Heart left ventricle (tissue), 16 donors: Measurements from ENCODE around the gene ZBTB18. TPM values are rescaled to one million over a fixed set of nuclear protein-coding genes. Genes with fewer than 3 reads are reported as not detected.
A peak's percentile ranks its signal among the peaks of the same experiment; 100 is the strongest.

Source experiments
- ATAC-seq, 4 donors: fragments of 200-7000 bp; cut with Tn5 transposase; one replicate each; pipeline ENCODE4 v1.9.1; 2020 to 2022; ENCODE audit warnings: moderate library complexity in 4 of 4, mild to moderate bottlenecking in 3 of 4, moderate number of reproducible peaks in 1 of 4
- DNase-seq, 5 donors: peaks; one replicate each; pipeline ENCODE4 v3.0.0-alpha.2; 2020
- H3K27ac ChIP-seq, 12 donors: fragments of 200-600 bp; sonication (generic) in 4 of 12; one replicate each; pipeline versions ENCODE4 v1.5.0 to v1.8.0; 2016 to 2022; ENCODE audit warnings: mild to moderate bottlenecking in 2 of 12
- H3K27me3 ChIP-seq, 9 donors: fragments of 200-600 bp; sonication (generic) in 2 of 9; one replicate each; pipeline versions ENCODE4 v1.5.1 to v1.8.0; 2016 to 2022; ENCODE audit warnings: mild to moderate bottlenecking in 3 of 9
- H3K36me3 ChIP-seq, 9 donors: fragments of 200-600 bp; sonication (generic) in 2 of 9; one replicate each; pipeline versions ENCODE4 v1.5.0 to v1.8.0; 2018 to 2022; ENCODE audit warnings: mild to moderate bottlenecking in 2 of 9
- H3K4me1 ChIP-seq, 12 donors: fragments of 200-600 bp; sonication (generic) in 4 of 12; one replicate each; pipeline versions ENCODE4 v1.5.0 to v1.8.0; 2016 to 2022; ENCODE audit warnings: mild to moderate bottlenecking in 3 of 12
- H3K4me3 ChIP-seq, 12 donors: fragments of 200-600 bp; sonication (generic) in 4 of 12; one replicate each; pipeline versions ENCODE4 v1.5.0 to v1.8.0; 2017 to 2022; ENCODE audit warnings: mild to moderate bottlenecking in 9 of 12, moderate library complexity in 4 of 12
- H3K9me3 ChIP-seq, 12 donors: fragments of 200-600 bp; sonication (generic) in 4 of 12; one replicate each; pipeline versions ENCODE4 v1.5.0 to v1.8.0; 2016 to 2022; ENCODE audit warnings: mild to moderate bottlenecking in 1 of 12
- CTCF ChIP-seq, 12 donors: fragments of 200-600 bp; sonication (generic) in 4 of 12; IDR thresholded peaks; one replicate each; pipeline versions ENCODE4 v1.5.0 to v1.8.0; 2018 to 2022; ENCODE audit warnings: antibody characterized with exemption in 12 of 12, mild to moderate bottlenecking in 5 of 12
- POLR2A ChIP-seq, 2 donors: fragments of 450-650 bp; IDR thresholded peaks; one replicate each; pipeline ENCODE4 v1.6.1; 2017; ENCODE audit warnings: antibody characterized with exemption in 2 of 2, mild to moderate bottlenecking in 2 of 2, moderate library complexity in 2 of 2
- WGBS, 4 donors: extraction: QIAGEN DNeasy Blood & Tissue Kit in 2 of 4; methylation state at CpG; one replicate each; pipeline versions ENCODE4 v1.1.5 to v1.1.7; 2013 to 2018; 5-methylcytosine and 5-hydroxymethylcytosine counted together
- intact Hi-C, 10 donors: fragments of 100-400 bp; cut with DNase I; formaldehyde crosslinking; loops; one replicate each; pipeline versions ENCODE4 v1.11.1 to v1.14.2; 2022
- polyA plus RNA-seq, 2 donors: library from polyadenylated mRNA; stranded (reverse); fragments of 200-250 nt; gene quantifications; one replicate each; pipeline ENCODE4 v1.2.3, GENCODE V29; 2013
- total RNA-seq, 9 donors: library from RNA; depleted of rRNA in 2 of 9; stranded (reverse); fragments of >200 nt in 2 of 9; fragmentation: NEBNext Ultra II Directional in 3 of 9; extraction: Animal tissue kit (Norgen Biotek cat#: 25700) in 3 of 9; gene quantifications; one replicate each; pipeline versions ENCODE4 v1.1.0 to v1.2.4, GENCODE V29; 2016 to 2023
- donor health status: ischemic (EF 13 %, LVEDD 7.1; RV severe dilation, severe dysfunction).
- donor health status: healthy with polysubstance abuse.
- donor health status: DM: no; HTN: yes; CAD: no.
- donor health status: DM: no; HTN: no; CAD: no.
- donor health status: ischemic (EF 25% LVEDD 6.9; RV normal size, moderate dysfunction).
- donor health status: ischemic (EF 25% LVEDD 5.7; RV mildly dilated, moderate dysfunction).
- donor health status: healthy.
- donor health status: DM: yes; HTN: yes; CAD: no.
- donor health status: ischemic (EF 35%, LVEDD 5.7; RV mildly dilated, moderate dysfunction).
- donor health status: nonischemic (EF 11% LVEDD 7.7; RV severe dilation, severe dysfunction).
- donor health status: DM: yes; HTN: yes; CAD: no.
- donor health status: PGD.
- donor health status: ischemic (EF 29% LVEDD 5.4; RV normal size, mild dysfunction).
- donor health status: nonischemic (EF 23%, LVEDD 6.1; RV moderate dilation, normal function).

The ZBTB18 gene
- total and polyA plus RNA-seq, 11 donors: 12.5 to 29.2 (median 22.5) TPM

GRCh38 chr1:244049162-244050013, 1.7 kb upstream of the ZBTB18 start:
- ATAC-seq: no peak
- TF ChIP-seq CTCF (IDR thresholded peaks at IDR 0.05) (no peak), POLR2A (IDR thresholded peaks at IDR 0.05) (no peak)
- intact Hi-C loops: loop anchor here in 8 of 10 donors (5.0 to 10.0 kb wide), 9 partner anchors 113 to 795 kb away; partner anchors contain the start of genes AKT3 (in 4 of the 8), CEP170 (in 1 of the 8) and SDCCAG8 (in 1 of the 8)
- DNase-seq: peak; percentile 32 to 76 (median 46)
- Histone ChIP-seq H3K4me1 (peaks cover 8 to 43% (median 24%) of the 10 kb centered on the region in 12 donors), H3K4me3 (peak overlapping the region; percentile 60 to 97 (median 76)), H3K27me3 (no peaks in the 10 kb centered on the region), H3K9me3 (no peaks in the 10 kb centered on the region), H3K36me3 (peaks cover 0 to 8% (median 6%) of the 10 kb centered on the region in 9 donors), H3K27ac (peak overlapping the region in 11 of 12 donors; percentile 65 to 97 (median 76))
- 0 to 1% (median 1%) methylated on average over 29 to 76 of the region's 76 CpGs for whole genome bisulfite sequencing, 4 donors

GRCh38 chr1:244050014-244050834, 859 bp upstream of the ZBTB18 start:
- H3K27me3 ChIP-seq: no peaks in the 10 kb centered on the region
- peak in 1 of 5 donors; percentile 54 for DNase-seq
- ATAC-seq: no peak
- 2 to 6% (median 3%) methylated on average over 21 of the region's 21 CpGs for WGBS, 4 donors
- peaks cover 0 to 17% (median 15%) of the 10 kb centered on the region in 9 donors for H3K36me3 ChIP-seq
- H3K27ac ChIP-seq: peak overlapping the region in 11 of 12 donors; percentile 65 to 97 (median 72)
- intact Hi-C loops: loop anchor here in 5 of 10 donors (5.0 to 10.0 kb wide), 4 partner anchors 112 to 703 kb away; partner anchors contain the start of gene AKT3 (in 1 of the 5)
- no peaks in the 10 kb centered on the region for H3K9me3 ChIP-seq
- TF ChIP-seq POLR2A (IDR thresholded peaks at IDR 0.05) (no peak), CTCF (IDR thresholded peaks at IDR 0.05) (no peak)
- H3K4me1 ChIP-seq: peaks cover 8 to 43% (median 24%) of the 10 kb centered on the region in 12 donors
- peak overlapping the region; percentile 60 to 97 (median 76) for H3K4me3 ChIP-seq

DNA sequence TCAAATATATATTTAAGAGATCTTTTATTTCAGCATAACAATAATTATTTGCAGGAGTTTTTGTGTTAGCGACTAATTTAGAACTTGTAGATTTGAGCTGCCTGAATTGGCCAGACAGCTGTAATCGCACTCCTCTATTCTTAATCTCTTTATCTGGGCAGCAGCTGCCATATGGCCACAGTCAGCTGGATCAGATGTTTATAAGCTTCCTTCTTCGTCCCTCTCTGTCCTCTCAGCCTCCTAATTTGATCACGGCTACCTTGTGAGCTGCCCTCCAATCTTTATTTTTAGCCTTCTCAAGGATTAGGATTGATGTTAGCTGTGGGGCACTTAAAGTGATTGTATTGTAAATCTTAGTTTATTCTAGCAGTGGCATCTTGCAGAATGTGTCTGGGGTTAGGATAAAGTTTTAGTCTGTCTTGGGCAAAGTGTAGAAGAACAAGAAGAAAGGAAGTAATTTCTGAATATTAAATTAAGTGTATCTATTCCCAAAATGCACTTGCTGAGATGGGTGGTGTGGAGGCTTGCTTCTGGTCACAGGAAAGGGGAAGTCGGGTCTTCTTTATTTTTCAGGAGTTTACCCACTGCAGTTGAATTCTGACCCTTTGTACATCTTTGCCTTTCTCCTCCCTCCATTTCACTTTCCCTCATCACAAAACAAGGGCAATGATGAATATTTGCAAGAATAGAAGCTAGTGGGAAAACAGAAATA, 1.1 kb downstream of the ZBTB18 start:
- H3K4me1 ChIP-seq: peaks cover 3 to 47% (median 24%) of the 10 kb centered on the region in 12 donors
- ATAC-seq (no peak), DNase-seq (no peak)
- TF ChIP-seq CTCF (IDR thresholded peaks at IDR 0.05) (no peak), POLR2A (IDR thresholded peaks at IDR 0.05) (no peak)
- WGBS, 4 donors: 13 to 18% (median 17%) methylated on average over 5 of the region's 5 CpGs
- peak overlapping the region in 4 of 12 donors; percentile 5 to 97 (median 14) for H3K4me3 ChIP-seq
- peak overlapping the region in 6 of 12 donors; percentile 1 to 81 (median 71) for H3K27ac ChIP-seq
- no peaks in the 10 kb centered on the region for H3K27me3 ChIP-seq
- peaks cover 0 to 36% (median 24%) of the 10 kb centered on the region in 9 donors for H3K36me3 ChIP-seq
- H3K9me3 ChIP-seq: no peaks in the 10 kb centered on the region
- intact Hi-C loops: loop anchor here in 5 of 10 donors (5.0 to 10.0 kb wide), 4 partner anchors 110 to 705 kb away; partner anchors contain the start of gene AKT3 (in 1 of the 5)
